Hematopoietic multipotent progenitor cell treated with erythropoietin and hydrocortisone succinate and interleukin-3 and kit ligand, for 15 days (in vitro differentiated cells): ENCODE results near the gene ASPM.
"Not testable (repeated sequence)": the region's sequence is repeated elsewhere in the genome, so short reads cannot be mapped to it uniquely, and the experiment has no call there.

ENCODE experiments used
- DNase-seq: peaks from one replicate; pipeline ENCODE4 v3.0.0-alpha.2; 2015; ENCODE audit warnings: low spot score

ASPM gene

DNA sequence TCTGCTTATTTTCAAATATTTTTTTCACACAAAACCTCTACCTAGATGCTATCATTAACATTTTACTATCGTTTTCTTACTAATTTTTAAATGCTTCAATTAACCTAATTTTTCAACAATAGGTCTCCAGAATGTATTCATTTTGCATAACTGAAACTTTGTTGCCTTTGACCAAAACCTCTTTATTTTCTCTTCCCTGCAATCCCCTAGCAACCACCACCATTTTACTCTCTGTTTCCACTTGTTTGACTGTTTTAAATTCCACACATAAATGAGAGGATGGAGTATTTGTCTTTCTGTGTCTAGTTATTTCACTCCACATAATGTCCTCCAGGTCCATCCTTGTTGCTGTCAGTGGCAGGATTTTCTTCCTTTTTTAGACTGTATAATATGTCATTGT, 69.9 kb downstream of the ASPM start:
- no peak for DNase-seq

DNA sequence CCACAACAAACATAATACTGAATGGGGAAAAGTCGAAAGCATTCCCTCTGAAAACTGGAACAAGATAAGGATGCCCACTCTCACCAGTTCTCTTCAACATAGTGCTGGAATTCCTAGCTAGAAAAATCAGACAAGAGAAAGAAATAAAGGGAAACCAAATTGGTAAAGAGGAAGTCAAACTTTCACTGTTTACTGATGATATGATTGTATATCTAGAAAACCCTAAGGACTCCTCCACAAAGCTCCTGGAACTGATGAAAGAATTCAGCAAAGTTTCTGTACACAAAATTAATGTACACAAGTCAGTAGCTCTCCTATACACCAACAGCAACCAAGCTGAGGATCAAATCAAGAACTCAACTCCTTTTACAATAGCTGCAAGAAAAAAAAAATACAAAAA, 72.5 kb downstream of the ASPM start:
- DNase-seq, result no peak

DNA sequence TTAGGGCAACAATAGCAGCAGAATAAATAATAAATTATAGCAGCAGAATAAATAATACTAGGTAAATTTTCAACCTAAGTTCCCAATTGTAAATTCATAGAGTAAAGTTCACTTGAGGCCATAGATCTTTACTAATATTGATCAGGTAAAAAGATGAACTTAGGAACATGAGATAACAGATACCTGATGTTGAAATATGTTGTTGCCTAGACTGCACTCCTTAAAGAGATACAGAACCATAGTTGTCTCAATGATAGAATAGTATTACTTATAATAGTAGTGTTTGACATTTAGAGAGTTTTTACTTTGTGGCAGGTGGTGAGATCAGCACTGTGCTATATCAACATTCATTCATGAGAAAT, 79.0 kb downstream of the ASPM start:
- DNase-seq, result no peak

GRCh38 chr1:197066719-197067456, 79.6 kb downstream of the ASPM start, which contains the start of gene F13B:
F13B (minus strand) TSS chr1:197067260; CDS start chr1:197067223, 37 bp downstream.
- no peak for DNase-seq

DNA sequence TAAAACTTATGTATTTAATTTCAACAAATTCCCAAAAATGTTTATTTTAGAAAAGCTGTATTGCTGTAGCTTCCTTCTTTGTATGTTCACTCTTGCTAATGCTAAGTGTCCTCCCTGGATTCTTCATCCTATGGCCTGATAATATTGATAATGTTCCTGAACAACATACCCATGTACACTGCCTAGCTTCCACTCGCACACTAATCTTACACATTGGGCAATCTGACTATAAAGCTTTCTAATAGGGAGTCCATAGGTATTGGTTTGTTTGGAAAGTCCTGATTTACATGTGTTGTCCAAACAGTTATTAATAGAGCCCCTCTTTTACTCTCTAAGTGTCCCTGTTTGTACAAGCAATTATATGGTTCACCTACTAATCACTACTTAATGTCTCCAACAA, 80.2 kb downstream of the ASPM start:
- no peak for DNase-seq

DNA sequence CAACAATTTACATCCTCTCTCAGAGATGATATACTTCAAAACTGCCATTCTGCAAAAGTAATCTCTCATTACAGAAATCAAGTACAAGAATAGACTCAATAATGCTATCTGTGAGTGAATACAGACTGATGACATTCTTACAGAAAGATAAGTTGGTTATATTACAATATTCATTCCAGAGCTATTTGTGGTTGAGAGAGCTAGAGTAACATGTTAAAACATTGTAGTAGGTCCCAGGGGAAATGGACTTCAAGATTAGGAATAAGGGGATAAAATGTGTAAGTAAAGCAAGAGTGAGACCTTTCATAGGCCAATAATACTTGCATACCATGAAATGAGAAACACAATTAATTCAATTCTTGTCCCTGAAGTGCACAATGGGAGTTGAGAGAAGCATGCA, 80.9 kb downstream of the ASPM start:
- no peak for DNase-seq

DNA sequence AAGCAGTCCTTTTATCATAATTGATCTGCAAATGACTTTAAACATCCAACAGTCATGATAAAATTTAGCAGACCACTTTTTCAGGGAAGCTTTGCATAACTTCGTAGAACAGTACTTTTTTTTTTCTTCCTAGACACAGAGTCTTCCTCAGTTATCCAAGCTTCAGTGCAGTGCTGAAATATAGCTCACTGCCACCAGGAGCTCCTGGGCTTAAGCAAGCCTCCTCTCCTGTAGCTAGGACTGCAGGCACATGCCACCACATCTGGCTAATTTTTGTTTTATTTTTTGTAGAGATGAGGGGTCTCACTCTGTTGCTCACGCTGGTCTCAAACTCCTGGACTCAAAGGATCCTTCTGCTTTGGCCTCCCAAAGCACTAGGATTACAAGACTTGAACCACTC, 83.3 kb downstream of the ASPM start:
- DNase-seq, result no peak

- DNase-seq, result no peak
Observed at GRCh38 chr1:197062692-197063091, 83.8 kb downstream of the ASPM start.

GRCh38 chr1:197049100-197049499, 97.4 kb downstream of the ASPM start:
- no peak for DNase-seq

- no peak for DNase-seq
Observed at GRCh38 chr1:197042676-197043341, 103.7 kb downstream of the ASPM start.

GRCh38 chr1:197041486-197042353, 104.7 kb downstream of the ASPM start:
- no peak for DNase-seq

DNA sequence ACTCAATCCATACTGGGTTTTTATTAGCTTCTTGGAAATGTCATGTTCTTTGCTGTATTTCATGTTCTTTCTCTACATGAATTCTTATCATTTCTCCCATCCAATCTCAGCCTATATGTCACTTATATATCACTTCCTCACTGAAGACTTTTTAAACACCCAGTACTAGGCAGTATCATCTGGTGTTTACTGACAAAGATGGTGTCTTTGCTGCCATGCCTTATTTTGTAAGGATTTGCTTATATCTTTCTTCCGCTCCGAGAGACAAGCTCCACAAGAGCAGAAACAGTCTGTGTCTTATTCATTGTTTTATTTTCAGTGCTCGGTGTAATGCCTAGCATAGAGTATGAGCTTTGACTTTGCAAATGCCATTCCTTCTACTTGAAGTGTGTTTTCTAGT, 109.6 kb downstream of the ASPM start:
- DNase-seq, result no peak

DNA sequence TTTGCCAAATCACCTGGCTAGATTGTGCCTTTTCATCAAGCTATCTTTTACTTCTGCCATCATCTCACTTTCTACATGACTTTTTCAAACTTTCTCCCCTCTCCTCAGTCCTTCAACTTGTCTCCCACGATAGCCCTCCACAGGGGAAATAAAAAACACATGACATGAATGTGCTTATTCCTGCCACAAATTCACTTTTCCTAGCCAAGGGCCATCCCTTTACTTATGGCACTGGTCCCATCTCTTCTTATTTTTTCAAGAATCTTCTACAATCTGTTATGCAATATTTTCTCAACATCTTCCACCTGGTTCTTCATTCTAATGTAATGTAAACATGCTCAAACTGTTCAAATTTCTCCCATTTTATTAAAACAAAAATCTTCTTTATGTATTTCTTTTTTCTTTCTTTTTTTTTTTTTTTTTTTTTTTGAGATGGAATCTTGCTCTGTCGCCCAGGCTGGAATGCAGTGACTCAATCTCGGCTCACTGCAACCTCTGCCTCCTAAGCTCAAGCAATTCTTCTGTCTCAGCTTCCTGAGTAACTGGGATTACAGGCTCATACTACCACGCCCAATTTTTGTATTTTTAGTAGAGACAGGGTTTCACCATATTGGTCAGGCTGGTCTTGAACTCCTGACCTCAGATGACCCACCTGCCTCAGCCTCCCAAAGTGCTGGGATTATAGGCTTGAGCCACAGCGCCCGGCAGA, 111.7 kb downstream of the ASPM start:
- not testable (repeated sequence) for DNase-seq
